SH-SY5Y (cell line): ENCODE measurements around the gene BBOF1.

Experiments
- GATA2 ChIP-seq: IDR thresholded peaks from 2 replicates; pipeline ENCODE4 v1.6.1; 2011; ENCODE audit warnings: mild to moderate bottlenecking, low read depth, low read length
- GATA3 ChIP-seq: IDR thresholded peaks from 2 replicates; pipeline ENCODE4 v1.6.1; 2011; ENCODE audit warnings: low read depth, mild to moderate bottlenecking, low read length, moderate library complexity

GRCh38 chr14:74083784-74084276 is 64.7 kb downstream of the BBOF1 start:
- TF ChIP-seq GATA3 = no peak
- no peak for TF ChIP-seq GATA2
